Prostate gland (tissue), 2 donors: ENCODE results near the gene C3orf70. TPM values are rescaled to one million over a fixed set of nuclear protein-coding genes. Genes with fewer than 3 reads are reported as not detected.

ENCODE experiments used
- DNase-seq: peaks from one replicate; pipeline ENCODE4 v3.0.0-alpha.2; 2019; ENCODE audit warnings: low spot score
- H3K27ac ChIP-seq, 2 donors: fragments of 200-600 bp; sonication (generic); 2 replicates each; pipeline ENCODE4 v1.5.1; 2017 to 2019
- H3K27me3 ChIP-seq: fragments of 200-600 bp; sonication (generic); replicated peaks from 2 replicates; pipeline ENCODE4 v1.5.1; 2019; ENCODE audit not compliant: insufficient read depth
- H3K36me3 ChIP-seq, 2 donors: fragments of 200-600 bp; sonication (generic); 1 replicate in 1 of 2; 2 replicates in 1 of 2; pipeline versions ENCODE4 v1.5.1 to v1.8.1; 2017 to 2019
- H3K4me1 ChIP-seq: fragments of 200-600 bp; sonication (generic); replicated peaks from 2 replicates; pipeline ENCODE4 v1.5.1; 2019
- H3K4me3 ChIP-seq, 2 donors: fragments of 200-600 bp; sonication (generic); 2 replicates each; pipeline ENCODE4 v1.5.1; 2017 to 2019
- H3K9me3 ChIP-seq: fragments of 200-600 bp; sonication (generic); 2 replicates; pipeline ENCODE4 v1.5.1; 2017
- POLR2A ChIP-seq: fragments of 450-650 bp; IDR thresholded peaks from one replicate; pipeline ENCODE4 v1.6.1; 2016; ENCODE audit warnings: antibody characterized with exemption, mild to moderate bottlenecking
- POLR2AphosphoS5 ChIP-seq: sonication (generic); formaldehyde crosslinking; IDR thresholded peaks from one replicate; pipeline ENCODE4 v1.6.1; 2017; ENCODE audit warnings: antibody characterized with exemption
- WGBS: methylation state at CpG from one replicate; pipeline ENCODE4 v1.1.5; 2018; 5-methylcytosine and 5-hydroxymethylcytosine counted together
- intact Hi-C: fragments of 100-400 bp; cut with DNase I; formaldehyde crosslinking; loops from one replicate; pipeline ENCODE4 v1.14.2; 2022
- total RNA-seq, 2 donors: library from RNA; depleted of rRNA; stranded (reverse); fragments of >200 nt; gene quantifications; one replicate each; pipeline ENCODE4 v1.1.0, GENCODE V29; 2016
- TF ChIP-seq, protein P1 (sequence below), 4 experiments: fragments of 200-600 bp in 2 of 4; fragments of 450-650 bp in 2 of 4; sonication (generic) in 2 of 4; IDR thresholded peaks; 1 replicate in 3 of 4; 2 replicates in 1 of 4; pipeline ENCODE4 v1.5.1; 2016 to 2019; ENCODE audit warnings: antibody characterized with exemption in 4 of 4, mild to moderate bottlenecking in 2 of 4, moderate library complexity in 2 of 4

C3orf70 gene
- total RNA-seq, 2 donors from 2014 or later = 5.7 to 21.2 TPM

DNA sequence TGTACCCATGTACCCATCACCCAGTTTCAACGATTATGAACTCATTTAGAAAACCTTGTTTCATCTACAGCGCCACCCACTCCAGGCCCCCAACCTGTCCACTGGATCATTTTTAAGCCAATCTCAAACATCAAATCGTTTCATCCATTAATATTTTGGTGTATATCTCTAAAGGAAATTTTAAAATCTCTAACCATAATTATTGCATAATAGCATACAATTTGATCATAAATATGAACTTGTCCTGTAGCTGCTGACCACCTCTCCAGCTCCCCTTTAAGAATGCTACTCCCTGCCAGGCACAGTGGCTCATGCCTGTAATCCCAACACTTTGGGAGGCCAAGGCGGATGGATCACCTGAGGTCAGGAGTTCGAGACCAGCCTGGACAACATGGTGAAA lies 2.8 kb upstream of the C3orf70 start:
- H3K27me3 ChIP-seq = no peaks in the 10 kb centered on the region
- intact Hi-C loops = no loop called here
- H3K36me3 ChIP-seq = no peaks in the 10 kb centered on the region
- WGBS = 92% methylated on average over 5 of the region's 5 CpGs
- no peak for DNase-seq
- no peaks in the 10 kb centered on the region for H3K4me1 ChIP-seq
- H3K27ac ChIP-seq = no peak overlapping the region
- TF ChIP-seq POLR2A (no peak), POLR2AphosphoS5 (no peak)
- TF ChIP-seq, protein P1, sequence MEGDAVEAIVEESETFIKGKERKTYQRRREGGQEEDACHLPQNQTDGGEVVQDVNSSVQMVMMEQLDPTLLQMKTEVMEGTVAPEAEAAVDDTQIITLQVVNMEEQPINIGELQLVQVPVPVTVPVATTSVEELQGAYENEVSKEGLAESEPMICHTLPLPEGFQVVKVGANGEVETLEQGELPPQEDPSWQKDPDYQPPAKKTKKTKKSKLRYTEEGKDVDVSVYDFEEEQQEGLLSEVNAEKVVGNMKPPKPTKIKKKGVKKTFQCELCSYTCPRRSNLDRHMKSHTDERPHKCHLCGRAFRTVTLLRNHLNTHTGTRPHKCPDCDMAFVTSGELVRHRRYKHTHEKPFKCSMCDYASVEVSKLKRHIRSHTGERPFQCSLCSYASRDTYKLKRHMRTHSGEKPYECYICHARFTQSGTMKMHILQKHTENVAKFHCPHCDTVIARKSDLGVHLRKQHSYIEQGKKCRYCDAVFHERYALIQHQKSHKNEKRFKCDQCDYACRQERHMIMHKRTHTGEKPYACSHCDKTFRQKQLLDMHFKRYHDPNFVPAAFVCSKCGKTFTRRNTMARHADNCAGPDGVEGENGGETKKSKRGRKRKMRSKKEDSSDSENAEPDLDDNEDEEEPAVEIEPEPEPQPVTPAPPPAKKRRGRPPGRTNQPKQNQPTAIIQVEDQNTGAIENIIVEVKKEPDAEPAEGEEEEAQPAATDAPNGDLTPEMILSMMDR (IDR thresholded peaks at IDR 0.05) = no peak
- H3K9me3 ChIP-seq = no peaks in the 10 kb centered on the region
- no peak overlapping the region for H3K4me3 ChIP-seq

DNA sequence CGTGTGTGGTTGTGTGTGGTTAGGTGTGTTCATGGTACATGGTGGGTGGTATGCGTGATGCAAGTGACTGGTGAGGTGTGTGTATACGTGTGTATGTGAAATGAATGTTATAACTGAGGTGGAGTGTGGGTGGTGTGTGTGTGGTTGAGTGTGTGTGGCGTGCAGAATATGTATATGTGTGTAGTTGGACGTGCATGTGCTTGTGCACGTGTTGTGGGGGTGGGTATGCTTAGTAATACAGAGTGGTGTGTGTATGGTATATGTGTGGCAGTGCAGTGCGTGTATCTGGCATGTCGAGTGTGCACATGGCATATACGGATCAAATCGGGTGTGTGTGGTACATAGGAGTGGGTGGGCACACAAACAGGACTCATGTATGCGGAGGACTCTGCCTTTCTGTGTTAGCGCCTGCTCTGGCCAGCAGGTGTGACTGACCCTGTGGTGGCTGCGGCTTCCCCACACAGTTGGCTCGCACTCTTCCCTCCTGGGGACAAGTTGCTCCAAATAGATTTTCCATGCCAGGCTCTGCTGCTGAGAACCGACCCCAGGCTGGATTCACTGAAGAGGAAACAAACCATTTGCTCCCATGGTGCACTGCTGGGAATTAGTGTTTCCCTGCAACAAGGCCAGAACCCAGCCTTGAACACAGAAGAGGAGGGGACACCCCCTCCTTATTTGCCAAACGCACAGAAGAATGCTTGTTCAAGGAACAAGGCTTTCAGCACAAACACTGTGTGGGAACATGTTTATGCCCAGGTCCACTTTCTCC lies 1.2 kb upstream of the C3orf70 start:
- 64% methylated on average over 16 of the region's 16 CpGs for WGBS
- Histone ChIP-seq H3K36me3 (no peaks in the 10 kb centered on the region), H3K4me3 (peak overlapping the region; percentile 48 to 63), H3K4me1 (no peaks in the 10 kb centered on the region), H3K27ac (no peak overlapping the region), H3K27me3 (no peaks in the 10 kb centered on the region), H3K9me3 (no peaks in the 10 kb centered on the region)
- TF ChIP-seq POLR2AphosphoS5 (no peak), POLR2A (no peak)
- TF ChIP-seq, protein P1 (IDR thresholded peaks at IDR 0.05) = no peak
- DNase-seq = no peak
- intact Hi-C loops = loop anchor here (5.0 kb wide), 1 partner anchor 72 kb away; no protein-coding TSS in a partner anchor

DNA sequence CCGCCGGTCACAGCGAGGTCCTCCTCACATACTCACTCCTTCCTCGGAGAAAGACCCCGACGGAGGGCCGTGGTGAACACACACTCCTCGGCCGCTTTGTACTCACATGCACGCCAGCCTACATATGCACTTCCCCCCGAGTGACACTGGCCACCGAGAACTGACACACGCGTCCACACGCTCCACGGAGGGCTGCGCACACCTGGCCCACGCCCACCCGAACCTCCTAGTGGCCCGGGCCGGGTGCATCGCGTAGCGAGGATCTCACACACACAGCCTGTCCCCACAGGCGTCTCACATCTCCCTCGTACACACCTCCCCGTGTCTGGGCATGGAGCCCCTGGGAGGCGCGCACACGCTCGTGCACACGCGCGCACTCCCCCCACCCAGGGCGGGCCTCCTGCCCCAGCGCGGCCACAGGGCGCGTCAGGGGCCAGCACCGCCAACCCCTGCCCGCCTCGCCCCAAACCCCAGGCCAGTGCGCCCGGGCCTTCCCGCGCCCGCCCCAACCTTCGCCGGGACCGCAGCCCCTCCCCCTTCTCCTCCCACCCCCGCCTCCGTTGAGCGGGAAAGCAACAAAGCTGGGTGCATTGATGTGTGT lies 411 bp upstream of the C3orf70 start:
- no peak for TF ChIP-seq POLR2A
- TF ChIP-seq, protein P1 (IDR thresholded peaks at IDR 0.05) = no peak
- no peak for DNase-seq
- Histone ChIP-seq H3K9me3 (no peaks in the 10 kb centered on the region), H3K36me3 (no peaks in the 10 kb centered on the region), H3K27ac (peak overlapping the region in 1 of 2 donors; percentile 81), H3K4me3 (peak overlapping the region; percentile 48 to 63), H3K27me3 (no peaks in the 10 kb centered on the region), H3K4me1 (no peaks in the 10 kb centered on the region)
- 3% methylated on average over 53 of the region's 53 CpGs for WGBS
- intact Hi-C loops = loop anchor here (5.0 kb wide), 1 partner anchor 71 kb away; no protein-coding TSS in a partner anchor

DNA sequence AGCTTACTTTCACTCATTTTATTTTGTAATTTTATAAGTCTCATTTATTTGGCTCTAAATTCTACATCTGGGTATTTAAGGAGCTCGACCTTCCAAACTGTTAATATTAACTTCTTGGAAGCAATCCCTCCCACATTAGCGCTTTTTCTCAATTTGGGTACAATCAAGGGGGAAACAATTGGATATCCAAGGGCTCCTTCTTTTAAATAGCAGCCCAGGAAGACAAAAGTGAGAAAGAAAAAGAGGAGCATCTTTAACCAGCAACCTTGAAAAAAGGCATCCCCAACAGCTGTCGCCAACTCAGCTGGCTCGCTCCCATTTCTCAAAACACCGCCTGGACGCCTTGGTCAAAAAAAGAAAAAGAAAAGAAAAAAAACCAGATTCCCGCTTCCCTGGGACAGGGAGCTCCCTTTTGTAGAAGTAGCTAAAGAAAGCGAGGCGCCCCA lies 873 bp downstream of the C3orf70 start:
- H3K4me1 ChIP-seq = no peaks in the 10 kb centered on the region
- intact Hi-C loops = loop anchor here (5.0 kb wide), 1 partner anchor 70 kb away; no protein-coding TSS in a partner anchor
- H3K4me3 ChIP-seq = peak overlapping the region; percentile 48 to 63
- 7% methylated on average over 9 of the region's 9 CpGs for WGBS
- no peaks in the 10 kb centered on the region for H3K36me3 ChIP-seq
- no peaks in the 10 kb centered on the region for H3K9me3 ChIP-seq
- H3K27me3 ChIP-seq = no peaks in the 10 kb centered on the region
- no peak for DNase-seq
- no peak for TF ChIP-seq POLR2A
- TF ChIP-seq, protein P1 (IDR thresholded peaks at IDR 0.05) = no peak
- no peak for TF ChIP-seq POLR2AphosphoS5
- H3K27ac ChIP-seq = peak overlapping the region; percentile 74 to 81
